LHCN-M2 (cell line): ENCODE results near the gene LHPP. TPM values are rescaled to one million over a fixed set of nuclear protein-coding genes. Genes with fewer than 3 reads are reported as not detected.

ENCODE experiments used
- DNase-seq: peaks from one replicate; pipeline ENCODE4 v3.0.0-alpha.2; 2012; ENCODE audit warnings: low read depth
- total RNA-seq: library from RNA; depleted of rRNA; stranded (reverse); fragments of >200 nt; gene quantifications from 2 replicates; pipeline ENCODE4 v1.2.3, GENCODE V29; 2014

Gene LHPP
- total RNA-seq, 1 experiment from 2014 or later = 13.2 TPM

- DNase-seq = no peak
Observed at GRCh38 chr10:124520558-124521428, 59.2 kb downstream of the LHPP start.

GRCh38 chr10:124521429-124521871 lies 59.8 kb downstream of the LHPP start:
- no peak for DNase-seq

GRCh38 chr10:124522131-124522932 lies 60.7 kb downstream of the LHPP start:
- DNase-seq = no peak

GRCh38 chr10:124522933-124523871 lies 61.6 kb downstream of the LHPP start:
- DNase-seq = no peak

- DNase-seq = no peak
Observed at GRCh38 chr10:124523901-124524300, 62.3 kb downstream of the LHPP start.

- peak; percentile 44 for DNase-seq
Observed at GRCh38 chr10:124524991-124525653, 63.5 kb downstream of the LHPP start.

- no peak for DNase-seq
Observed at GRCh38 chr10:124525751-124526600, 64.4 kb downstream of the LHPP start.

GRCh38 chr10:124526621-124527267 lies 65.1 kb downstream of the LHPP start:
- no peak for DNase-seq

- no peak for DNase-seq
Observed at GRCh38 chr10:124527874-124528395, 66.3 kb downstream of the LHPP start.

GRCh38 chr10:124529661-124530214 lies 68.1 kb downstream of the LHPP start:
- DNase-seq = no peak

- DNase-seq = peak; percentile 67
Observed at GRCh38 chr10:124530215-124530665, 68.6 kb downstream of the LHPP start.

GRCh38 chr10:124530816-124531215 lies 69.2 kb downstream of the LHPP start:
- DNase-seq = no peak

GRCh38 chr10:124532106-124532641 lies 70.6 kb downstream of the LHPP start:
- peak; percentile 4 for DNase-seq

- DNase-seq = no peak
Observed at GRCh38 chr10:124532788-124533187, 71.2 kb downstream of the LHPP start.

- DNase-seq = no peak
Observed at GRCh38 chr10:124533266-124533665, 71.6 kb downstream of the LHPP start.

- DNase-seq = no peak
Observed at GRCh38 chr10:124534231-124534798, 72.7 kb downstream of the LHPP start.

- DNase-seq = no peak
Observed at GRCh38 chr10:124534826-124535601, 73.4 kb downstream of the LHPP start.
